H9 (cell line): ENCODE results near the gene FNDC4. TPM values are rescaled to one million over a fixed set of nuclear protein-coding genes. Genes with fewer than 3 reads are reported as not detected.

ENCODE experiments used
- DNase-seq: peaks from one replicate; pipeline ENCODE4 v3.0.0-alpha.2; 2017
- H2AFZ ChIP-seq: one replicate; pipeline ENCODE4 v1.6.1; 2013; ENCODE audit warnings: mild to moderate bottlenecking, low read length, control low read depth, moderate library complexity
- H2AK5ac ChIP-seq: 2 replicates; pipeline ENCODE4 v1.6.1; 2013; ENCODE audit warnings: low read length, control low read depth, mixed read lengths; ENCODE audit not compliant: insufficient read length
- H2BK120ac ChIP-seq: one replicate; pipeline ENCODE4 v1.6.1; 2013; ENCODE audit warnings: low read depth, mild to moderate bottlenecking, low read length, control low read depth, inconsistent platforms; ENCODE audit not compliant: poor library complexity, severe bottlenecking
- H2BK12ac ChIP-seq: 2 replicates; pipeline ENCODE4 v1.6.1; 2013; ENCODE audit warnings: low read length, control low read depth, mixed read lengths, low read depth; ENCODE audit not compliant: insufficient read length
- H2BK15ac ChIP-seq: 2 replicates; pipeline ENCODE4 v1.6.1; 2013; ENCODE audit warnings: low read depth, low read length, control low read depth
- H2BK20ac ChIP-seq: one replicate; pipeline ENCODE4 v1.6.1; 2013; ENCODE audit warnings: low read depth, mild to moderate bottlenecking, low read length, control low read depth, inconsistent platforms; ENCODE audit not compliant: poor library complexity, severe bottlenecking
- H2BK5ac ChIP-seq: 2 replicates; pipeline ENCODE4 v1.6.1; 2013; ENCODE audit warnings: low read length, control low read depth, mixed read lengths; ENCODE audit not compliant: insufficient read length
- H3K14ac ChIP-seq: 2 replicates; pipeline ENCODE4 v1.6.1; 2013; ENCODE audit warnings: low read length, control low read depth; ENCODE audit not compliant: insufficient read depth
- H3K18ac ChIP-seq: 2 replicates; pipeline ENCODE4 v1.6.1; 2013; ENCODE audit warnings: low read depth, mild to moderate bottlenecking, mixed read lengths, low read length, control low read depth; ENCODE audit not compliant: insufficient read length
- H3K23ac ChIP-seq: 2 replicates; pipeline ENCODE4 v1.6.1; 2013; ENCODE audit warnings: low read length, control low read depth, mixed read lengths, low read depth; ENCODE audit not compliant: insufficient read length
- H3K23me2 ChIP-seq: 2 replicates; pipeline ENCODE4 v1.6.1; 2013; ENCODE audit warnings: low read depth, mild to moderate bottlenecking, mixed read lengths, low read length, control low read depth; ENCODE audit not compliant: insufficient read length, poor library complexity, severe bottlenecking
- H3K27ac ChIP-seq: 2 replicates; pipeline ENCODE4 v1.5.1; 2013; ENCODE audit warnings: low read length, control low read depth, mixed read lengths, low read depth; ENCODE audit not compliant: insufficient read length
- H3K27me3 ChIP-seq: 2 replicates; pipeline ENCODE4 v1.6.1; 2013; ENCODE audit warnings: low read length, control low read depth, inconsistent platforms; ENCODE audit not compliant: insufficient read depth
- H3K4ac ChIP-seq: 2 replicates; pipeline ENCODE4 v1.6.1; 2013; ENCODE audit warnings: low read depth, mild to moderate bottlenecking, control low read depth, inconsistent platforms, low read length, moderate library complexity
- H3K4me1 ChIP-seq: 2 replicates; pipeline ENCODE4 v1.6.1; 2013; ENCODE audit warnings: low read length, control low read depth, inconsistent platforms; ENCODE audit not compliant: insufficient read depth
- H3K4me2 ChIP-seq: 2 replicates; pipeline ENCODE4 v1.6.1; 2013; ENCODE audit warnings: low read length, control low read depth, mixed read lengths; ENCODE audit not compliant: insufficient read length, insufficient read depth
- H3K56ac ChIP-seq: 2 replicates; pipeline ENCODE4 v1.6.1; 2013; ENCODE audit warnings: low read depth, mild to moderate bottlenecking, mixed read lengths, low read length, control low read depth; ENCODE audit not compliant: insufficient read length
- H3K79me1 ChIP-seq: 2 replicates; pipeline ENCODE4 v1.6.1; 2013; ENCODE audit warnings: low read depth, mild to moderate bottlenecking, moderate library complexity, low read length, control low read depth, inconsistent platforms; ENCODE audit not compliant: insufficient read depth, poor library complexity, severe bottlenecking
- H3K79me2 ChIP-seq: 2 replicates; pipeline ENCODE4 v1.6.1; 2013; ENCODE audit warnings: low read length, control low read depth, inconsistent platforms; ENCODE audit not compliant: insufficient read depth
- H3K9ac ChIP-seq: 2 replicates; pipeline ENCODE4 v1.6.1; 2013; ENCODE audit warnings: low read length, control low read depth, mixed read lengths; ENCODE audit not compliant: insufficient read length; ENCODE audit errors: extremely low read depth
- H3K9me3 ChIP-seq: one replicate; pipeline ENCODE4 v1.6.1; 2013; ENCODE audit warnings: low read depth, low read length, inconsistent platforms; ENCODE audit not compliant: control insufficient read depth
- H3T11ph ChIP-seq: one replicate; pipeline ENCODE4 v1.6.1; 2013; ENCODE audit warnings: mild to moderate bottlenecking, low read length, control low read depth, inconsistent platforms
- H4K20me1 ChIP-seq: one replicate; pipeline ENCODE4 v1.6.1; 2013; ENCODE audit not compliant: control insufficient read depth, insufficient read length, insufficient read depth
- H4K5ac ChIP-seq: 2 replicates; pipeline ENCODE4 v1.6.1; 2013; ENCODE audit warnings: low read depth, mild to moderate bottlenecking, mixed read lengths, low read length, control low read depth; ENCODE audit not compliant: insufficient read length
- H4K8ac ChIP-seq: replicated peaks from 2 replicates; pipeline ENCODE4 v1.6.1; 2013; ENCODE audit warnings: low read length, control low read depth, mixed read lengths, low read depth; ENCODE audit not compliant: insufficient read length
- H4K91ac ChIP-seq: 2 replicates; pipeline ENCODE4 v1.6.1; 2013; ENCODE audit warnings: low read depth, mild to moderate bottlenecking, moderate library complexity, mixed read lengths, low read length, control low read depth; ENCODE audit not compliant: insufficient read length
- H3K27ac Mint-ChIP-seq, 3 experiments: 2 replicates in 2 of 3; 3 replicates in 1 of 3; pipeline ENCODE4 v1.8.0; 2020 to 2021; ENCODE audit warnings: mixed read lengths in 3 of 3, mild to moderate bottlenecking in 1 of 3, moderate library complexity in 1 of 3
- H3K27me3 Mint-ChIP-seq: 2 replicates; pipeline ENCODE4 v1.8.0; 2021; ENCODE audit warnings: low read depth, mild to moderate bottlenecking, moderate library complexity, mixed read lengths
- H3K36me3 Mint-ChIP-seq, 3 experiments: 2 replicates in 2 of 3; 3 replicates in 1 of 3; pipeline ENCODE4 v1.8.0; 2020 to 2021; ENCODE audit warnings: low read depth in 3 of 3, mixed read lengths in 3 of 3; ENCODE audit not compliant: insufficient read depth in 1 of 3
- H3K4me1 Mint-ChIP-seq, 2 experiments: 2 replicates each; pipeline ENCODE4 v1.8.0; 2020; ENCODE audit warnings: mixed read lengths in 2 of 2
- H3K4me3 Mint-ChIP-seq, 2 experiments: 2 replicates in 1 of 2; 3 replicates in 1 of 2; pipeline ENCODE4 v1.8.0; 2020 to 2021; ENCODE audit warnings: mild to moderate bottlenecking in 2 of 2, mixed read lengths in 2 of 2, moderate library complexity in 1 of 2
- H3K9me3 Mint-ChIP-seq, 2 experiments: 2 replicates in 1 of 2; 3 replicates in 1 of 2; pipeline ENCODE4 v1.8.0; 2020; ENCODE audit warnings: mild to moderate bottlenecking in 2 of 2, mixed read lengths in 2 of 2, moderate library complexity in 1 of 2
- WGBS: extraction: QIAGEN DNeasy Blood & Tissue Kit; methylation state at CpG from one replicate; pipeline ENCODE4 v1.1.7; 2013; ENCODE audit warnings: missing lambda C conversion rate, low lambda C conversion rate, mixed read lengths; ENCODE audit not compliant: insufficient read length; ENCODE audit errors: extremely low coverage; 5-methylcytosine and 5-hydroxymethylcytosine counted together
- total RNA-seq: library from RNA; stranded (reverse); gene quantifications from 2 replicates; pipeline ENCODE4 v1.2.1, GENCODE V29; 2021
- TF ChIP-seq, protein P1 (sequence below): fragments of 200-600 bp; sonication (generic); conservative IDR thresholded peaks from 3 replicates; pipeline ENCODE4 v1.8.0; 2021; ENCODE audit warnings: antibody characterized with exemption, mild to moderate bottlenecking

FNDC4 gene
- total RNA-seq, 1 experiment from 2014 or later = 21.5 TPM

DNA sequence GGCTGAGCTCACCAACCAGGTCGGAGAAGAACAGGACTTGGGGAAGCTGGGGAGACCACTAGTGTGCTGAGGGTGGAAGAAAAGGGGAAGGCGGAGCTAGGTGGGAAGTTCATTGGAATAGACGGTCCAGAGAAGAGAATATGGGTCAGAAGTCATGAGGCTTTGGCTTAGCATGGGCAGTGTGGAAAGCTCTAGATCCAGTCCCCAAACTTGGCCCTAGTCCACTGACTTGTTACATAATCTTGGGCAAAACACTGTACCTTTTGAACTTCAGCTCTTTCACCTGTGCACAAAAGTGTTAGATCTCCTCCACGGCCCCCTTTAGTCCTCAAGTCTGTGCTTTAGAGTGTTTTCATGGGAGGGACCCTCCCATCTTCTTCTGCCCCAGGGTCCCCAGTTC lies 12.3 kb upstream of the FNDC4 start:
- Histone ChIP-seq H2BK20ac (no peak overlapping the region), H3K79me1 (no peaks in the 10 kb centered on the region), H3K23ac (no peak overlapping the region), H4K20me1 (no peaks in the 10 kb centered on the region), H3K56ac (no peak overlapping the region), H4K5ac (no peak overlapping the region), H3K79me2 (no peaks in the 10 kb centered on the region), H2AK5ac (no peak overlapping the region), H4K8ac (no peak overlapping the region), H3K4me1 (no peaks in the 10 kb centered on the region), H2BK15ac (no peak overlapping the region), H2AFZ (no peak overlapping the region), H3T11ph (no peak overlapping the region), H3K9ac (no peak overlapping the region), H3K18ac (no peak overlapping the region), H3K27me3 (no peaks in the 10 kb centered on the region), H2BK5ac (no peak overlapping the region), H3K27ac (no peak overlapping the region), H4K91ac (no peak overlapping the region), H2BK120ac (no peak overlapping the region), H3K9me3 (no peaks in the 10 kb centered on the region), H2BK12ac (no peak overlapping the region), H3K23me2 (no peaks in the 10 kb centered on the region), H3K4ac (no peak overlapping the region), H3K4me2 (no peak overlapping the region), H3K14ac (no peak overlapping the region)
- no CpG with 5 or more reads among the region's 4 CpGs for WGBS
- DNase-seq = no peak
- Mint-ChIP-seq H3K9me3 (no peaks in the 10 kb centered on the region; a peak in 1 of 5 replicates), H3K36me3 (no peaks in the 10 kb centered on the region), H3K27ac (no peak overlapping the region), H3K4me1 (peaks cover 10 to 11% of the 10 kb centered on the region in 2 experiments), H3K4me3 (no peak overlapping the region), H3K27me3 (peaks cover 3% of the 10 kb centered on the region)
- TF ChIP-seq, protein P1, sequence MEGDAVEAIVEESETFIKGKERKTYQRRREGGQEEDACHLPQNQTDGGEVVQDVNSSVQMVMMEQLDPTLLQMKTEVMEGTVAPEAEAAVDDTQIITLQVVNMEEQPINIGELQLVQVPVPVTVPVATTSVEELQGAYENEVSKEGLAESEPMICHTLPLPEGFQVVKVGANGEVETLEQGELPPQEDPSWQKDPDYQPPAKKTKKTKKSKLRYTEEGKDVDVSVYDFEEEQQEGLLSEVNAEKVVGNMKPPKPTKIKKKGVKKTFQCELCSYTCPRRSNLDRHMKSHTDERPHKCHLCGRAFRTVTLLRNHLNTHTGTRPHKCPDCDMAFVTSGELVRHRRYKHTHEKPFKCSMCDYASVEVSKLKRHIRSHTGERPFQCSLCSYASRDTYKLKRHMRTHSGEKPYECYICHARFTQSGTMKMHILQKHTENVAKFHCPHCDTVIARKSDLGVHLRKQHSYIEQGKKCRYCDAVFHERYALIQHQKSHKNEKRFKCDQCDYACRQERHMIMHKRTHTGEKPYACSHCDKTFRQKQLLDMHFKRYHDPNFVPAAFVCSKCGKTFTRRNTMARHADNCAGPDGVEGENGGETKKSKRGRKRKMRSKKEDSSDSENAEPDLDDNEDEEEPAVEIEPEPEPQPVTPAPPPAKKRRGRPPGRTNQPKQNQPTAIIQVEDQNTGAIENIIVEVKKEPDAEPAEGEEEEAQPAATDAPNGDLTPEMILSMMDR = no peak
